HCEC 1CT (cell line): ENCODE results near the gene GABBR1.

Experiments
- DNase-seq: peaks from one replicate; pipeline ENCODE4 v3.0.0-alpha.2; 2017

Gene GABBR1

DNA sequence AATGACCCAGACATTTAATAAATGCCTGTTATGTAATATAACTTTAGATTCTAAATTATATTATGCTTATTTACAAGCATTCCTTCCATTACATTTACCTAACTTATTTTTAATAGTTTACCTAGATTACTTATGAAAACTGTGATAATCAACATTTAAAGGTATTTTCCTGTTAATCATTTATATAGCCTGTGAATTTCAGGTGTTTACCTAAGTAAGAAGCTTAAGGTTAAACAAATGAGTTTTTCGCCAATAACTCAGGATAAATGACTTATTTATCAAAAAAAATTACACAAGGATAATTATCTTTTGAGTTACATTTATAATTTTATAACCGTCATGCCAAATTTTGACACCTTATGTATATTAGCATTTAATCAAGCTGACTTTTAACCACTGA, 108.9 kb downstream of the GABBR1 start:
- no peak for DNase-seq

DNA sequence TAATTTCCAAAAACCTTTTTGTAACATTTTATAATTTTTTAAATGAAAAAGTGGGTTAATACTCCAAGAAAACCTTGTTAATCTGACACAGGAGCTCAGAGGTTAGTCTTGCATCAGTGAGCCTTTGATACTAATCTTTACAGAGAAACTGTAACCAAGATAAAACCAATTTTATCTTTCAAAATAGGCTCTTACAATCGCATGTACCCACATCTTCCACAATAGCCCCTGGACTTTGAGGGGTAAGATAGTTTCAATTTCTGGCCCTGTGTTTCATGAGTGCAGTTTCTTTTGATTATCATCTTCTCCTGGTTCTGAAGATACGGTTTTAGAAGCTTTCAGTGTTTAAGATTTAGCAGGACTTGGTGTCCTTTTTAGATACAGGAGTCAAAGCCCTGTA, 110.8 kb downstream of the GABBR1 start:
- no peak for DNase-seq

DNA sequence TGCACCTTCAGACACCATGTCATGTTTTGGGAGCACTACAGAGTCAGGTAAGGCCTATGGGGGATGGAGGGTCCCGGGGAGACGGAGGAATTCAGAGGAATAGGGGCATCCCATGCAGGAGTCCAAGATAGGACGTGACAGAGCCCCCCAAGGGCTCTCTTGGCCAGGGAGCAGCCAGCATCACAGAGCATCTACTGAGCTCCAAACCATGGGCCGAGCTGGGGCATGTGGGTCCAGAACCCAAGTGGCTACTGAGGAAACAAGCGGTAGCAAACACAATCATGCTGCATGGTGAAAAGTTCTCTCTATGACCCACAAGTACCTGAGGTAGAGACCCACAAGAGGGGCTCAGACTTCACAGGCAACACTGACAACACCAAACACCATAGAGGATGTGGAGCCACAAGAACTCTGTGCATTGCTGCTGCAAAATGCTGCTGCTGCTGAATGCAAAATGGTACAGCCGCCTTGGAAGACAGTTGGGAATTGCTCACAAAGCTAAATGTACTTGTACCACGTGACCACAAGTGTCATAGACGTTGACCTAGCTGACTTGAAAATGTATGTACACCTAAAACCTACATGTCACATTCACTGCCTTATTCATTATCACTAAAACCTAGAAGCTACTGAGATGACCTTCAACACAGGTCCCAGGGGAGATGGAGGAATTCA, 111.8 kb downstream of the GABBR1 start:
- no peak for DNase-seq

DNA sequence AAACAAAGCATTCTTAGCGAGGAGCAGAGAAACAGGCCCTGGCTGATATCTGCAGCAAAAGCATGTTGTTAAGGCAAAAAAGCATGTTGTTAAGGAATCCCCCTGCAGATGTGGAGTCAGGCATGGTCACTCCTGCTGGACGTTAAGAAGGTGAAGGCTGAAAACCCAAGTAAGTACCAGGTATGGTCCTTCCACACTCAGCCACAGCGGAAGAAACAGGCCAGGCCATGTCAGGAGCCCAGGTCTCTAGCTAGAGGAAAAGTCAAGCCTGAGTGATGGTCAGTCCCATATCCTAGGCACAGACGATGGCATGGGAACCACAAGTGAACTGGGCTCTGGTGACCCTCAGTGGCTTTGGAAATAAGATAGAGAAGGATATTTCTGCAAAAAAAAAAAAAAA, 112.8 kb downstream of the GABBR1 start:
- no peak for DNase-seq

DNA sequence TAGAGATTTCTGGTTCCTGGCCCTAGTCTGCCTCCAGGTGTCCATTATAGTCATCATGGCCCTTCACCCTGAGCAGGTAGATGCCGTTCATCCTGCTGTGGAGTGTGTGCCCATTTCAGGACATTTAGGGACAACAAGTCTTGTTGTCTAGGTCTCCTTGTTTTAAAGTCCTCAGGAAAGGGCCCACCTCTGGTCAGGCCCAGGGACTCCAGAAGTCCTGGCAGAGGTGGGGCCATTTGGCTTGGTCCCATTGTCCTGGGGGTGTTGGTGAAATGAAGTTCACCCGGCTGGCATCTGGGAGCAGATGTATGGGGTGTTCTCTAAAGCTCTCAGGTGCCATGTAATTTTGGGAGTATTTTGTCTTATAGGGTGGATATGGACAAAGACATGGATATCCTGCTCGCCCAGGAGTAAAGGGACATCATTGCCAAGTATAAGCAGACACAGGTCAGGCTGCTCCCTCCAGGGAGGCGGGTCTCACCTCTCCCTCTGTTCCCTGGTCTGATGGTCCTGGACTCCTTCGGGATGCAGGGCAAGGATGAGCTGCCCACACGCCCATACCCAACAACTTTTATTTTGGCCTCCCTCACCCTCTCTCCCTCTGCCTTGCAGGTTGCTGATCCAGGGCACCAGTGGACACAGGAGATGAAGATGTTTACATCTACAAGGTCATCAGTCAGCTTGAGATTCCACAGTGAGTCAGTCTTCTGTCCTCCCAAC, 113.5 kb downstream of the GABBR1 start:
- no peak for DNase-seq

DNA sequence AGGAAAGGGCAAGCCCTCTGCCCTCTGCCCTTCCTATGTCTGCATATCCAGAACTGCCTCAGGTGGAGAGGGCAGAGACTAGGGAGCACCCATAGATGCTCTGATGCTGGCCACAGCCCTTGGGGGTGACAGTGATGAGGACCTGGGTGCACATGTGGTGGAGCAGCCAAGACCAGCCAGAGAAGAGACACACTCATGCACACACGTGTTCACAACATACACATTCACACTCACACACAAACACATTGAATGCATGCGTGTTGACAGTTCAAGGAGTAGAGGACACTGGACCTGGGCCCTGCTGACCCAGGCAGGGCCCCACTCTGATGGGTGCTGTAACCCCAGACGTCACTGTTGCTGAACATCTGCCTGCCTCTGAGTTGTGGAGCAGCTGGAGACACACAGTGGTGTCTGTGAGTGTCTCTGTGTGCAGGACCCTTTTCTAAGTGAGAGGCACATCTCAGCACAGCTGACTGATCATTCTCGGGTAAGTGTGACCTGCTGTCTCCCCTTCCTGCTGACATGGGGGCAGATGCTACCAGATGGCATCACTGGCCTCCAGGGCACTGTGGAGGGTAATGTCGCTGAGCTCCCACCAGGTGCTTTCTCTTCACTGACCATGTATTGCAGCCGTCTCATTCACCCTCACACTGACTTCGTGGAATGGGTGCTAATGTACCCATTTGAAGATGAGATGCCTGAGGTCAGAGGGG, 115.1 kb downstream of the GABBR1 start:
- DNase-seq = no peak

DNA sequence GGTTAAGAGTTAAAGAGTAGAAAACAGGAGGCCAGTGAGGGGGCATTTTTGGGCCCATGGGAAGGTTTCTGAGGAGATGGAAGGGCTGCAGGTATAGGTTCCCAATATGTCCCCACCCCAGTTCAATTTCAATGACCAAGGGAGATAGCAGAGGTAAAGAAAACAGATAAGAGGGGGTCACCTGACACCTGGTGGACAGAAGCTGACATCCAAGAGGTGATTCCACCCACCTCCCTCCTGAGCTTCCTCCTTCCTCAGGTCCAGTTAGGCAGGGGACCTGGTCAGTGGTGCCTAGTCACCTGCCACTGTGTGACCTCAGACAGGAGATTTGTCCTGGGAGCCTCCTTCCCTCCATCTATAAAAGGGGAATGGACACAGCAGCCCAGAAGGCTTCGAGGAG, 115.7 kb downstream of the GABBR1 start:
- DNase-seq = no peak

DNA sequence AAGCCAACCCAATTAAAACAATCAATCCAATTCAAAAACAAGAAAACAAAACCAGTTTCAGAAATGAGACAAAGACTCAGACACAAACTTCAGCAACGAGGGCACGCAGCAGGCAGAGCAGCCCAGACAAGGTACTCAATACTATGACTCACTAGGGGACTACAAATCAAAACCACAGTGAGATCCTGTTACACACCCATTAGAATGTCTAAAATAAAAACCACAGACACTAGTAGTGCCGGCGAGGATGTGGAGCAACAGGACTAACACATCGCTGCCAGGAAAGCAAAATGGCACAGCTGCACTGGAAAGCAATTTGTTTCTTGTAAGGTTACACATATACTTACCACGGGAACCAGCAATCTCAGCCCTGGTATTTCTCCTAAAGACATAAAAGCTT, 116.9 kb downstream of the GABBR1 start:
- DNase-seq = peak; percentile 52

DNA sequence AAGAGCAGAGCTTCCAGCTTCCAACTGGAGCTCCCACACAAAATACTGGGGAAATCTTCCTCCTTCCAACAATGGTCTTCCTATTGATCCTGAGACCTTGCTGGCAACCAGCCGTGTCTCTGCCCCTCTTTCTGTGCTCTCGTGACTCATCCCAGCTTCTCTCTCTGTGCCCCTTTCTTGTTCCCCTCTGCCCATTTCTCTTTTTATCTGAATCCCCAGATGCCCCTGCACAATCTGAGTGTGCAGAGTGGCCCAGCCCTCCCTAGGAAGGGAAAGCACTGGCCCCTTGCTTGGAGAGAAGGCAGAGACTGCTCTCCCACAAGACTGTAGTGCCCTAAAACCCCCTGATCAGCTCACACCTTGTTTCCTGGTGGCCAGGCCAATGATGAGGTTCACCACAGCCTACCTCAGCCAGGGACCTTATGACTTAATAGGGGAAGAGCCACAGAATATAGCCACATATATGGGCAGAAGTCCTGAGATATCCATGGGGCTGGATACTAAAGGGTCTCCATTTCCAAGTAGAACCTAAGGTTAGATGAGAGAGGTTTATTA, 122.2 kb downstream of the GABBR1 start:
- no peak for DNase-seq

DNA sequence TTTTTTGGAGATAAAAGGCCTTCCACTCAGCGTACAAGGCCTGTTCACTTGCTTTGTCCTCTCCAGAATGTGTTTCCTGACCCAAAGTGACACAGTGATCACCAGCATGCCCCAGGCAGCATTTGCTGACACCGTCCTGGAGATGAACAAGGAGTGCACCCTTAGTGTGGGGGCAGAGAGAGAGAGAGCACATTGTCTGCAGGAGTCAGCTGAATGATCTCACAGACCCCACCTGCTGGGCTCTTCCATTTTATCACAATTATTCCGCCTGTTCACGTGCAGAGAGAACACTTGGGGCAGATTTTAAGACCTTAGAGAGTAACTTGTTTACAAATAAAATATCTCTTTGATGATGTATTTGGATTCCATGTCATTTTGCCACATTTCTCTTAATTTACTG, 122.8 kb downstream of the GABBR1 start:
- DNase-seq = no peak
